ENCODE results near the gene KCNJ11.

The KCNJ11 gene

GRCh38 chr11:17415523-17416104 lies 27.2 kb upstream of the KCNJ11 start:
- no peak overlapping the region for H3K4me3 ChIP-seq (ENCODE audit: low read depth, low read length)
- TF ChIP-seq CTCF (IDR thresholded peaks at IDR 0.05; ENCODE audit: low read depth, low read length, missing control alignments): no peak
- DNase-seq (ENCODE audit: low read depth): no peak
- in situ Hi-C loops (cut with HindIII; ENCODE audit: low sequenced_read_pairs): no loop called here

- no peak for TF ChIP-seq CTCF (IDR thresholded peaks at IDR 0.05; ENCODE audit: low read depth, low read length, missing control alignments)
- in situ Hi-C loops (cut with HindIII; ENCODE audit: low sequenced_read_pairs): no loop called here
- no peak overlapping the region for H3K4me3 ChIP-seq (ENCODE audit: low read depth, low read length)
- DNase-seq (ENCODE audit: low read depth): no peak
Observed at GRCh38 chr11:17414992-17415391, 26.5 kb upstream of the KCNJ11 start.

- DNase-seq (ENCODE audit: low read depth): no peak
- no peak overlapping the region for H3K4me3 ChIP-seq (ENCODE audit: low read depth, low read length)
- TF ChIP-seq CTCF (IDR thresholded peaks at IDR 0.05; ENCODE audit: low read depth, low read length, missing control alignments): no peak
- in situ Hi-C loops (cut with HindIII; ENCODE audit: low sequenced_read_pairs): no loop called here
Observed at GRCh38 chr11:17414317-17414737, 25.9 kb upstream of the KCNJ11 start.

- in situ Hi-C loops (cut with HindIII; ENCODE audit: low sequenced_read_pairs): no loop called here
- no peak for TF ChIP-seq CTCF (IDR thresholded peaks at IDR 0.05; ENCODE audit: low read depth, low read length, missing control alignments)
- no peak overlapping the region for H3K4me3 ChIP-seq (ENCODE audit: low read depth, low read length)
- no peak for DNase-seq (ENCODE audit: low read depth)
Observed at GRCh38 chr11:17413414-17414316, 25.2 kb upstream of the KCNJ11 start.

- no peak for DNase-seq (ENCODE audit: low read depth)
Observed at GRCh38 chr11:17412488-17413180, 24.2 kb upstream of the KCNJ11 start.

More at GRCh38 chr11:17412488-17413180, 24.2 kb upstream of the KCNJ11 start:
- H3K4me3 ChIP-seq (ENCODE audit: low read depth, low read length): no peak overlapping the region
- in situ Hi-C loops (cut with HindIII; ENCODE audit: low sequenced_read_pairs): no loop called here
- TF ChIP-seq CTCF (IDR thresholded peaks at IDR 0.05; ENCODE audit: low read depth, low read length, missing control alignments): no peak

Data from astrocyte of the cerebellum (primary cell).